Measurements from ENCODE around the gene B4GALT2. TPM values are rescaled to one million over a fixed set of nuclear protein-coding genes. Genes with fewer than 3 reads are reported as not detected.

Gene B4GALT2
- total and polyA plus RNA-seq, 10 of the 15 experiments (the other 5 are each of a cell fraction or from before 2014, with no cell fraction given), result 0.98 to 61.0 (median 23.4) TPM

DNA sequence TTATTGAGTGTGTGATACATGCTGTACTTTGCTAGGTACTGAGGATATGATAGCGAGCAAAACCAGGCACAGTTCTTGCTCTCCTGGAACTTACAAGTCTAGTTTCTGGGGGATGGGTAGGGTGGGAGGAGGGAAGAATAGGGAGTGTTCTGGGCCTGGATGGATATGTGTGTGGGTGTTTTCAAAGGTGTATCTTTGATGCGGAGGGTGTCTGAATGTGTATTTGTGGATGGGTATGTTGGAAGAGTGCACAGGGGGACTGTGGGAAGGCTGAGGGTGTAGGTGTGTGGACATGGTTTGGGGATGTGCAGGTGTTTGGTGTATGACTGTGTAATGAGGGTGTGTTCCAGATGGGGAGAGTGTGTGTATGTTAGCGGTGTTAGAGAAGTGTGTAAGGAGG lies 13.7 kb upstream of the B4GALT2 start:
- Histone ChIP-seq H2AFZ (ENCODE audit: control insufficient read depth, low read depth, low read length) (no peak overlapping the region), H3K9me3 (replicated peaks; ENCODE audit: control insufficient read depth, insufficient read depth, low read length) (no peaks in the 10 kb centered on the region), H3K27ac (ENCODE audit: control insufficient read depth, insufficient read depth) (no peak overlapping the region), H3K4me1 (ENCODE audit: control insufficient read depth, insufficient read depth, low read length) (no peaks in the 10 kb centered on the region), H4K20me1 (ENCODE audit: control insufficient read depth, insufficient read depth) (no peaks in the 10 kb centered on the region), H3K9ac (ENCODE audit: control insufficient read depth, insufficient read depth, low read length) (no peak overlapping the region), H3K27me3 (replicated peaks in 1 of 2; ENCODE audit: control insufficient read depth in 2 of 2, insufficient read depth in 2 of 2, low read length in 1 of 2) (no peaks in the 10 kb centered on the region), H3K36me3 (ENCODE audit: control insufficient read depth in 2 of 2, insufficient read depth in 2 of 2, low read length in 1 of 2) (no peaks in the 10 kb centered on the region; a peak in 1 of 4 replicates), H3K79me2 (ENCODE audit: control insufficient read depth, insufficient read depth, low read length) (peaks cover 4% of the 10 kb centered on the region), H3K4me3 (no peak overlapping the region), H3K4me2 (ENCODE audit: control insufficient read depth, insufficient read depth) (no peak overlapping the region)
- in situ Hi-C loops (cut with MboI) (no loop called here), intact Hi-C loops (cut with micrococcal nuclease; ENCODE audit: unreplicated experiment) (no loop called here)
- no peak for DNase-seq (ENCODE audit: low read depth, low spot score)
- POLR2A ChIA-PET, result no interaction called here
- SMC1A ChIA-PET (ENCODE audit: uncharacterized antibody, unreplicated experiment), result no interaction called here
- RAD21 ChIA-PET (ENCODE audit: unreplicated experiment), result no interaction called here
- CTCF ChIA-PET, result no interaction called here
- no TSS peak for BruUV-seq (replicated peaks)
- 51% methylated on average over 3 of the region's 3 CpGs for WGBS (ENCODE audit: insufficient coverage, insufficient replicate concordance, low lambda C conversion rate, missing lambda C conversion rate)
- FAIRE-seq, result no peak
- ATAC-seq, result no peak
- TF ChIP-seq NBN (IDR thresholded peaks at IDR 0.05) (no peak), SUPT20H (IDR thresholded peaks at IDR 0.05; ENCODE audit: borderline replicate concordance, control insufficient read depth, low read depth, low read length) (no peak), RB1 (IDR thresholded peaks at IDR 0.05; ENCODE audit: borderline replicate concordance) (no peak), SMAD5 (IDR thresholded peaks at IDR 0.05; ENCODE audit: low read depth) (no peak), NR2F1 (conservative IDR thresholded peaks at IDR 0.05) (no peak), CBX5 (IDR thresholded peaks at IDR 0.05; ENCODE audit: low read depth) (no peak), LARP7 (IDR thresholded peaks at IDR 0.05) (no peak), ZNF24 (IDR thresholded peaks at IDR 0.05) (no peak), NFYB (IDR thresholded peaks at IDR 0.05; ENCODE audit: insufficient read depth, low read depth, low read length) (no peak), SIN3A (IDR thresholded peaks at IDR 0.05; ENCODE audit: low read depth, low read length) (no peak), PAX5 (IDR thresholded peaks at IDR 0.05; ENCODE audit: borderline replicate concordance, low read depth, low read length) (no peak), ATF7 (IDR thresholded peaks at IDR 0.05; ENCODE audit: low read depth) (no peak)
- TF ChIP-seq, protein P1, sequence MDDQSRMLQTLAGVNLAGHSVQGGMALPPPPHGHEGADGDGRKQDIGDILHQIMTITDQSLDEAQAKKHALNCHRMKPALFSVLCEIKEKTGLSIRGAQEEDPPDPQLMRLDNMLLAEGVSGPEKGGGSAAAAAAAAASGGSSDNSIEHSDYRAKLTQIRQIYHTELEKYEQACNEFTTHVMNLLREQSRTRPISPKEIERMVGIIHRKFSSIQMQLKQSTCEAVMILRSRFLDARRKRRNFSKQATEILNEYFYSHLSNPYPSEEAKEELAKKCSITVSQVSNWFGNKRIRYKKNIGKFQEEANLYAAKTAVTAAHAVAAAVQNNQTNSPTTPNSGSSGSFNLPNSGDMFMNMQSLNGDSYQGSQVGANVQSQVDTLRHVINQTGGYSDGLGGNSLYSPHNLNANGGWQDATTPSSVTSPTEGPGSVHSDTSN (IDR thresholded peaks at IDR 0.05; ENCODE audit: insufficient replicate concordance, low read depth, low read length), result no peak
- TF ChIP-seq, protein P2, sequence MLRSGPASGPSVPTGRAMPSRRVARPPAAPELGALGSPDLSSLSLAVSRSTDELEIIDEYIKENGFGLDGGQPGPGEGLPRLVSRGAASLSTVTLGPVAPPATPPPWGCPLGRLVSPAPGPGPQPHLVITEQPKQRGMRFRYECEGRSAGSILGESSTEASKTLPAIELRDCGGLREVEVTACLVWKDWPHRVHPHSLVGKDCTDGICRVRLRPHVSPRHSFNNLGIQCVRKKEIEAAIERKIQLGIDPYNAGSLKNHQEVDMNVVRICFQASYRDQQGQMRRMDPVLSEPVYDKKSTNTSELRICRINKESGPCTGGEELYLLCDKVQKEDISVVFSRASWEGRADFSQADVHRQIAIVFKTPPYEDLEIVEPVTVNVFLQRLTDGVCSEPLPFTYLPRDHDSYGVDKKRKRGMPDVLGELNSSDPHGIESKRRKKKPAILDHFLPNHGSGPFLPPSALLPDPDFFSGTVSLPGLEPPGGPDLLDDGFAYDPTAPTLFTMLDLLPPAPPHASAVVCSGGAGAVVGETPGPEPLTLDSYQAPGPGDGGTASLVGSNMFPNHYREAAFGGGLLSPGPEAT (IDR thresholded peaks at IDR 0.05; ENCODE audit: low read depth), result no peak
- TF ChIP-seq, protein P3, sequence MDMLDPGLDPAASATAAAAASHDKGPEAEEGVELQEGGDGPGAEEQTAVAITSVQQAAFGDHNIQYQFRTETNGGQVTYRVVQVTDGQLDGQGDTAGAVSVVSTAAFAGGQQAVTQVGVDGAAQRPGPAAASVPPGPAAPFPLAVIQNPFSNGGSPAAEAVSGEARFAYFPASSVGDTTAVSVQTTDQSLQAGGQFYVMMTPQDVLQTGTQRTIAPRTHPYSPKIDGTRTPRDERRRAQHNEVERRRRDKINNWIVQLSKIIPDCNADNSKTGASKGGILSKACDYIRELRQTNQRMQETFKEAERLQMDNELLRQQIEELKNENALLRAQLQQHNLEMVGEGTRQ (IDR thresholded peaks at IDR 0.05; ENCODE audit: borderline replicate concordance, low read depth, low read length), result no peak
- TF ChIP-seq, protein P4, sequence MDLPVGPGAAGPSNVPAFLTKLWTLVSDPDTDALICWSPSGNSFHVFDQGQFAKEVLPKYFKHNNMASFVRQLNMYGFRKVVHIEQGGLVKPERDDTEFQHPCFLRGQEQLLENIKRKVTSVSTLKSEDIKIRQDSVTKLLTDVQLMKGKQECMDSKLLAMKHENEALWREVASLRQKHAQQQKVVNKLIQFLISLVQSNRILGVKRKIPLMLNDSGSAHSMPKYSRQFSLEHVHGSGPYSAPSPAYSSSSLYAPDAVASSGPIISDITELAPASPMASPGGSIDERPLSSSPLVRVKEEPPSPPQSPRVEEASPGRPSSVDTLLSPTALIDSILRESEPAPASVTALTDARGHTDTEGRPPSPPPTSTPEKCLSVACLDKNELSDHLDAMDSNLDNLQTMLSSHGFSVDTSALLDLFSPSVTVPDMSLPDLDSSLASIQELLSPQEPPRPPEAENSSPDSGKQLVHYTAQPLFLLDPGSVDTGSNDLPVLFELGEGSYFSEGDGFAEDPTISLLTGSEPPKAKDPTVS (IDR thresholded peaks at IDR 0.05; ENCODE audit: low read depth, low read length), result no peak
- TF ChIP-seq, protein P5, sequence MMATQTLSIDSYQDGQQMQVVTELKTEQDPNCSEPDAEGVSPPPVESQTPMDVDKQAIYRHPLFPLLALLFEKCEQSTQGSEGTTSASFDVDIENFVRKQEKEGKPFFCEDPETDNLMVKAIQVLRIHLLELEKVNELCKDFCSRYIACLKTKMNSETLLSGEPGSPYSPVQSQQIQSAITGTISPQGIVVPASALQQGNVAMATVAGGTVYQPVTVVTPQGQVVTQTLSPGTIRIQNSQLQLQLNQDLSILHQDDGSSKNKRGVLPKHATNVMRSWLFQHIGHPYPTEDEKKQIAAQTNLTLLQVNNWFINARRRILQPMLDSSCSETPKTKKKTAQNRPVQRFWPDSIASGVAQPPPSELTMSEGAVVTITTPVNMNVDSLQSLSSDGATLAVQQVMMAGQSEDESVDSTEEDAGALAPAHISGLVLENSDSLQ (IDR thresholded peaks at IDR 0.05), result no peak

Data from GM12878 (cell line).